Activated CD4-positive, alpha-beta memory T cell treated with anti-CD3 and anti-CD28 coated beads for 36 hours (primary cell): ENCODE data around the gene PLXNA1. TPM values are rescaled to one million over a fixed set of nuclear protein-coding genes. Genes with fewer than 3 reads are reported as not detected.

Experiments used
- total RNA-seq, 2 experiments: library from RNA; stranded (reverse); gene quantifications; one replicate each; pipeline ENCODE4 v1.2.3, GENCODE V29; 2021

Gene PLXNA1
- total RNA-seq, 2 experiments from 2014 or later, result 8.8 to 9.3 TPM

Other genes starting within 250 kb of the PLXNA1 start
- not detected for gene PRR23E, start 210.0 kb downstream of the PLXNA1 start, total RNA-seq